H9 (cell line): Measurements from ENCODE around the gene SSR3. TPM values are rescaled to one million over a fixed set of nuclear protein-coding genes. Genes with fewer than 3 reads are reported as not detected.

ENCODE experiments used
- DNase-seq: peaks from one replicate; pipeline ENCODE4 v3.0.0-alpha.2; 2017
- H2AFZ ChIP-seq: one replicate; pipeline ENCODE4 v1.6.1; 2013; ENCODE audit warnings: mild to moderate bottlenecking, low read length, control low read depth, moderate library complexity
- H2AK5ac ChIP-seq: 2 replicates; pipeline ENCODE4 v1.6.1; 2013; ENCODE audit warnings: low read length, control low read depth, mixed read lengths; ENCODE audit not compliant: insufficient read length
- H2BK120ac ChIP-seq: one replicate; pipeline ENCODE4 v1.6.1; 2013; ENCODE audit warnings: low read depth, mild to moderate bottlenecking, low read length, control low read depth, inconsistent platforms; ENCODE audit not compliant: poor library complexity, severe bottlenecking
- H2BK12ac ChIP-seq: 2 replicates; pipeline ENCODE4 v1.6.1; 2013; ENCODE audit warnings: low read length, control low read depth, mixed read lengths, low read depth; ENCODE audit not compliant: insufficient read length
- H2BK15ac ChIP-seq: 2 replicates; pipeline ENCODE4 v1.6.1; 2013; ENCODE audit warnings: low read depth, low read length, control low read depth
- H2BK20ac ChIP-seq: one replicate; pipeline ENCODE4 v1.6.1; 2013; ENCODE audit warnings: low read depth, mild to moderate bottlenecking, low read length, control low read depth, inconsistent platforms; ENCODE audit not compliant: poor library complexity, severe bottlenecking
- H2BK5ac ChIP-seq: 2 replicates; pipeline ENCODE4 v1.6.1; 2013; ENCODE audit warnings: low read length, control low read depth, mixed read lengths; ENCODE audit not compliant: insufficient read length
- H3K14ac ChIP-seq: 2 replicates; pipeline ENCODE4 v1.6.1; 2013; ENCODE audit warnings: low read length, control low read depth; ENCODE audit not compliant: insufficient read depth
- H3K18ac ChIP-seq: 2 replicates; pipeline ENCODE4 v1.6.1; 2013; ENCODE audit warnings: low read depth, mild to moderate bottlenecking, mixed read lengths, low read length, control low read depth; ENCODE audit not compliant: insufficient read length
- H3K23ac ChIP-seq: 2 replicates; pipeline ENCODE4 v1.6.1; 2013; ENCODE audit warnings: low read length, control low read depth, mixed read lengths, low read depth; ENCODE audit not compliant: insufficient read length
- H3K23me2 ChIP-seq: 2 replicates; pipeline ENCODE4 v1.6.1; 2013; ENCODE audit warnings: low read depth, mild to moderate bottlenecking, mixed read lengths, low read length, control low read depth; ENCODE audit not compliant: insufficient read length, poor library complexity, severe bottlenecking
- H3K27ac ChIP-seq: 2 replicates; pipeline ENCODE4 v1.5.1; 2013; ENCODE audit warnings: low read length, control low read depth, mixed read lengths, low read depth; ENCODE audit not compliant: insufficient read length
- H3K27me3 ChIP-seq: 2 replicates; pipeline ENCODE4 v1.6.1; 2013; ENCODE audit warnings: low read length, control low read depth, inconsistent platforms; ENCODE audit not compliant: insufficient read depth
- H3K4ac ChIP-seq: 2 replicates; pipeline ENCODE4 v1.6.1; 2013; ENCODE audit warnings: low read depth, mild to moderate bottlenecking, control low read depth, inconsistent platforms, low read length, moderate library complexity
- H3K4me1 ChIP-seq: 2 replicates; pipeline ENCODE4 v1.6.1; 2013; ENCODE audit warnings: low read length, control low read depth, inconsistent platforms; ENCODE audit not compliant: insufficient read depth
- H3K4me2 ChIP-seq: 2 replicates; pipeline ENCODE4 v1.6.1; 2013; ENCODE audit warnings: low read length, control low read depth, mixed read lengths; ENCODE audit not compliant: insufficient read length, insufficient read depth
- H3K56ac ChIP-seq: 2 replicates; pipeline ENCODE4 v1.6.1; 2013; ENCODE audit warnings: low read depth, mild to moderate bottlenecking, mixed read lengths, low read length, control low read depth; ENCODE audit not compliant: insufficient read length
- H3K79me1 ChIP-seq: 2 replicates; pipeline ENCODE4 v1.6.1; 2013; ENCODE audit warnings: low read depth, mild to moderate bottlenecking, moderate library complexity, low read length, control low read depth, inconsistent platforms; ENCODE audit not compliant: insufficient read depth, poor library complexity, severe bottlenecking
- H3K79me2 ChIP-seq: 2 replicates; pipeline ENCODE4 v1.6.1; 2013; ENCODE audit warnings: low read length, control low read depth, inconsistent platforms; ENCODE audit not compliant: insufficient read depth
- H3K9ac ChIP-seq: 2 replicates; pipeline ENCODE4 v1.6.1; 2013; ENCODE audit warnings: low read length, control low read depth, mixed read lengths; ENCODE audit not compliant: insufficient read length; ENCODE audit errors: extremely low read depth
- H3K9me3 ChIP-seq: one replicate; pipeline ENCODE4 v1.6.1; 2013; ENCODE audit warnings: low read depth, low read length, inconsistent platforms; ENCODE audit not compliant: control insufficient read depth
- H3T11ph ChIP-seq: one replicate; pipeline ENCODE4 v1.6.1; 2013; ENCODE audit warnings: mild to moderate bottlenecking, low read length, control low read depth, inconsistent platforms
- H4K20me1 ChIP-seq: one replicate; pipeline ENCODE4 v1.6.1; 2013; ENCODE audit not compliant: control insufficient read depth, insufficient read length, insufficient read depth
- H4K5ac ChIP-seq: 2 replicates; pipeline ENCODE4 v1.6.1; 2013; ENCODE audit warnings: low read depth, mild to moderate bottlenecking, mixed read lengths, low read length, control low read depth; ENCODE audit not compliant: insufficient read length
- H4K8ac ChIP-seq: replicated peaks from 2 replicates; pipeline ENCODE4 v1.6.1; 2013; ENCODE audit warnings: low read length, control low read depth, mixed read lengths, low read depth; ENCODE audit not compliant: insufficient read length
- H4K91ac ChIP-seq: 2 replicates; pipeline ENCODE4 v1.6.1; 2013; ENCODE audit warnings: low read depth, mild to moderate bottlenecking, moderate library complexity, mixed read lengths, low read length, control low read depth; ENCODE audit not compliant: insufficient read length
- H3K27ac Mint-ChIP-seq, 3 experiments: 2 replicates in 2 of 3; 3 replicates in 1 of 3; pipeline ENCODE4 v1.8.0; 2020 to 2021; ENCODE audit warnings: mixed read lengths in 3 of 3, mild to moderate bottlenecking in 1 of 3, moderate library complexity in 1 of 3
- H3K27me3 Mint-ChIP-seq: 2 replicates; pipeline ENCODE4 v1.8.0; 2021; ENCODE audit warnings: low read depth, mild to moderate bottlenecking, moderate library complexity, mixed read lengths
- H3K36me3 Mint-ChIP-seq, 3 experiments: 2 replicates in 2 of 3; 3 replicates in 1 of 3; pipeline ENCODE4 v1.8.0; 2020 to 2021; ENCODE audit warnings: low read depth in 3 of 3, mixed read lengths in 3 of 3; ENCODE audit not compliant: insufficient read depth in 1 of 3
- H3K4me1 Mint-ChIP-seq, 2 experiments: 2 replicates each; pipeline ENCODE4 v1.8.0; 2020; ENCODE audit warnings: mixed read lengths in 2 of 2
- H3K4me3 Mint-ChIP-seq, 2 experiments: 2 replicates in 1 of 2; 3 replicates in 1 of 2; pipeline ENCODE4 v1.8.0; 2020 to 2021; ENCODE audit warnings: mild to moderate bottlenecking in 2 of 2, mixed read lengths in 2 of 2, moderate library complexity in 1 of 2
- H3K9me3 Mint-ChIP-seq, 2 experiments: 2 replicates in 1 of 2; 3 replicates in 1 of 2; pipeline ENCODE4 v1.8.0; 2020; ENCODE audit warnings: mild to moderate bottlenecking in 2 of 2, mixed read lengths in 2 of 2, moderate library complexity in 1 of 2
- CTCF ChIP-seq: fragments of 200-600 bp; sonication (generic); conservative IDR thresholded peaks from 3 replicates; pipeline ENCODE4 v1.8.0; 2021; ENCODE audit warnings: antibody characterized with exemption, mild to moderate bottlenecking
- total RNA-seq: library from RNA; stranded (reverse); gene quantifications from 2 replicates; pipeline ENCODE4 v1.2.1, GENCODE V29; 2021

SSR3 gene
- total RNA-seq, 1 experiment from 2014 or later: 177 TPM

GRCh38 chr3:156583469-156583868 is 28.6 kb upstream of the SSR3 start:
- Histone ChIP-seq H2BK12ac (no peak overlapping the region), H3K4me2 (no peak overlapping the region), H2BK20ac (no peak overlapping the region), H3K4ac (no peak overlapping the region), H3K27ac (no peak overlapping the region), H3K23me2 (no peaks in the 10 kb centered on the region), H2BK120ac (no peak overlapping the region), H2AFZ (no peak overlapping the region), H4K91ac (no peak overlapping the region), H3K79me2 (no peaks in the 10 kb centered on the region), H3K79me1 (no peaks in the 10 kb centered on the region), H3K27me3 (no peaks in the 10 kb centered on the region), H4K8ac (no peak overlapping the region), H3K56ac (no peak overlapping the region), H3K23ac (no peak overlapping the region), H3K14ac (no peak overlapping the region), H3T11ph (no peak overlapping the region), H2AK5ac (no peak overlapping the region), H2BK5ac (no peak overlapping the region), H3K4me1 (no peaks in the 10 kb centered on the region; the same call in 1 of the 2 replicates), H4K20me1 (no peaks in the 10 kb centered on the region), H3K18ac (no peak overlapping the region), H4K5ac (no peak overlapping the region), H2BK15ac (no peak overlapping the region), H3K9ac (no peak overlapping the region), H3K9me3 (no peaks in the 10 kb centered on the region)
- Mint-ChIP-seq H3K9me3 (no peaks in the 10 kb centered on the region), H3K4me1 (no peaks in the 10 kb centered on the region), H3K4me3 (no peak overlapping the region), H3K27ac (no peak overlapping the region), H3K36me3 (no peaks in the 10 kb centered on the region), H3K27me3 (no peaks in the 10 kb centered on the region)
- no peak for DNase-seq
- no peak for TF ChIP-seq CTCF
